RWPE1 (cell line): ENCODE data around the gene CCNA1.
A peak's percentile ranks its signal among the peaks of the same experiment; 100 is the strongest.

ENCODE experiments used
- CTCF ChIA-PET: fragments of 350-600 bp; sonication (Branson Sonifier 250); formaldehyde crosslinking; extraction: SDS; loops from one replicate; lab custom pipeline; 2021; lab: Yijun Ruan, JAX
- POLR2A ChIA-PET: fragments of 400-600 bp; formaldehyde crosslinking; extraction: SDS; loops from one replicate; lab custom pipeline; 2020; ENCODE audit warnings: antibody characterized with exemption; ENCODE audit not compliant: low non-redundant PET; lab: Yijun Ruan, JAX
- DNase-seq: peaks from one replicate; pipeline ENCODE4 v3.0.0; 2012; ENCODE audit warnings: low spot score
- H3K27ac ChIP-seq: fragments of 450-650 bp; 2 replicates; pipeline ENCODE4 v1.5.1; 2017
- TF ChIP-seq, protein P1 (sequence below): fragments of 450-650 bp; conservative IDR thresholded peaks from 2 replicates; pipeline ENCODE4 v1.5.1; 2017; ENCODE audit warnings: low read depth, mild to moderate bottlenecking

The CCNA1 gene

DNA sequence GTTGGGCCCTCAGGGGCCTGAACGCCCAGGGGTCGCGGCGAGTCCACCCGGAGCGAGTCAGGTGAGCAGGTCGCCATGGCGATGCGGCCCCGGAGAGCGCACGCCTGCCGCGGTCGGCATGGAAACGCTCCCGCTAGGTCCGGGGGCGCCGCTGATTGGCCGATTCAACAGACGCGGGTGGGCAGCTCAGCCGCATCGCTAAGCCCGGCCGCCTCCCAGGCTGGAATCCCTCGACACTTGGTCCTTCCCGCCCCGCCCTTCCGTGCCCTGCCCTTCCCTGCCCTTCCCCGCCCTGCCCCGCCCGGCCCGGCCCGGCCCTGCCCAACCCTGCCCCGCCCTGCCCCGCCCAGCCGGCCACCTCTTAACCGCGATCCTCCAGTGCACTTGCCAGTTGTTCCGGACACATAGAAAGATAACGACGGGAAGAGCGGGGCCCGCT is at the start of gene CCNA1:
CCNA1 (plus strand) TSS at position 390 of the 439 bp plus-strand sequence. CDS start 562 bp downstream, outside the sequence.
- TF ChIP-seq, protein P1, sequence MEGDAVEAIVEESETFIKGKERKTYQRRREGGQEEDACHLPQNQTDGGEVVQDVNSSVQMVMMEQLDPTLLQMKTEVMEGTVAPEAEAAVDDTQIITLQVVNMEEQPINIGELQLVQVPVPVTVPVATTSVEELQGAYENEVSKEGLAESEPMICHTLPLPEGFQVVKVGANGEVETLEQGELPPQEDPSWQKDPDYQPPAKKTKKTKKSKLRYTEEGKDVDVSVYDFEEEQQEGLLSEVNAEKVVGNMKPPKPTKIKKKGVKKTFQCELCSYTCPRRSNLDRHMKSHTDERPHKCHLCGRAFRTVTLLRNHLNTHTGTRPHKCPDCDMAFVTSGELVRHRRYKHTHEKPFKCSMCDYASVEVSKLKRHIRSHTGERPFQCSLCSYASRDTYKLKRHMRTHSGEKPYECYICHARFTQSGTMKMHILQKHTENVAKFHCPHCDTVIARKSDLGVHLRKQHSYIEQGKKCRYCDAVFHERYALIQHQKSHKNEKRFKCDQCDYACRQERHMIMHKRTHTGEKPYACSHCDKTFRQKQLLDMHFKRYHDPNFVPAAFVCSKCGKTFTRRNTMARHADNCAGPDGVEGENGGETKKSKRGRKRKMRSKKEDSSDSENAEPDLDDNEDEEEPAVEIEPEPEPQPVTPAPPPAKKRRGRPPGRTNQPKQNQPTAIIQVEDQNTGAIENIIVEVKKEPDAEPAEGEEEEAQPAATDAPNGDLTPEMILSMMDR, result no peak
- ChIA-PET CTCF (no interaction called here), POLR2A (no interaction called here)
- DNase-seq, result peak; percentile 57
- H3K27ac ChIP-seq, result peak within 1 kb of the TSS; percentile 71

DNA sequence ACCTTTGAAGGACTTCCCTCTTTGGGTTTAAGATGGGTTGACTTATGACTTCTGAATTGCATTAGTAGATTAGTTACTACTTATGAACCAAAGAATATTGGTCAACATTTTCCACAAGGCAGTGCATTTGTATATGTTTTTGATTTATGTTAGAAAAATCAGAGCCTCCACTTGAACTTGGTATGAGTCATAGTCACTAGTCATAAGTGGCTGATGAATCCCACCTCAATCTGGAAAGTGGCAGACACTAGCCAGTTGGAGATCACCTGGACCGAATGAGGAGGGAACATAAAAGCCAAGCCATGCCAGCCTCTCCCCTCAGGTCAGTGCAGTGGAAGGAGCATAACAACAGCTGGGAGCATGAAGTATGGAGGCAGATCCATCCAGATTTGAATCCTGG is 46.8 kb upstream of the CCNA1 start:
- POLR2A ChIA-PET, result no interaction called here
- no peak for DNase-seq
- no peak overlapping the region for H3K27ac ChIP-seq
- CTCF ChIA-PET, result no interaction called here
- TF ChIP-seq, protein P1, result no peak

DNA sequence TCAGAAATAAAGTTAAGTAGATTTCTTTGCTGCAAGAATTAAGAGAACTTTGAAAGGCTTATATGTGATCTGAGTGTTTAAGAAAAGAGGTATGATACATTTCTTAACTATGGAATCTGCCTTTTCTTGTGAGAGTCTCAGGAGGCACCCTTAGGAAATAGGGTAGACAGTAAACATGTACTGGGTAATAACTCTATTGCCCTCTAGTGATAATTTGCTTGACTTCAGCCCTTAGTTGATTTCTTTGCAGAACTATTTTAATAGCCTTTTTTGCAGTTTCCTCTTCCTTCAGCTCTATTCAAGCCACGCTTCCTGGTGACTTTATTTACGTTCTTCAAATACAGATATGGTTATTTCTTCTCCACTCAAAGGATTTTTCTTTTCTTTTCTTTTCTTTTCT is 37.0 kb upstream of the CCNA1 start:
- CTCF ChIA-PET, result interaction anchor here (0.6 to 1.6 kb wide), 9 partner anchors 16 to 468 kb away, joined by 3 to 5 read pairs (median 3); no protein-coding TSS in a partner anchor

DNA sequence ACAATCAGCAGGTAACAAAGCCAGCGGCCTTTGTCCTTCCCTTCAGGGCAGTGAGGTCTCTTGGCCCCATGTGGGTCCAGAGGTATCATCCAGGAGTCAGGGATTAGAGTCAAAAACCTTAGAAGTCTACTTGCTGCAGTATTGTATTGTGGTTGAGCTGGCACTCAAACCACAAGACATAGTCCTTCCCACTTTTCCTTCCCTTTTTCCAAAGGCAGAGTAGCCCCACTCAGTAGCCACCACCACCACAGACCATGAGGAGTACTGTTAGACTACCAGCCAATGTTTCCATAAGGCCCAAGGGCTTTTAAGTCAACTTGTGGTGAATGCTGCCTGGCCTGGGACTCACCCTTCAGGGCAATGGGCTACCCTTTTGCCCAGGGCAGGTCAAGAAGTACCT is 27.1 kb upstream of the CCNA1 start:
- ChIA-PET POLR2A (no interaction called here), CTCF (no interaction called here)

More for the DNA sequence above, 37.0 kb upstream of the CCNA1 start:
- POLR2A ChIA-PET, result no interaction called here
- TF ChIP-seq, protein P1, result 0 out of 2 replicates have a peak, but pooled peaks have one; percentile 28
- DNase-seq, result peak; percentile 60
- H3K27ac ChIP-seq, result no peak overlapping the region

DNA sequence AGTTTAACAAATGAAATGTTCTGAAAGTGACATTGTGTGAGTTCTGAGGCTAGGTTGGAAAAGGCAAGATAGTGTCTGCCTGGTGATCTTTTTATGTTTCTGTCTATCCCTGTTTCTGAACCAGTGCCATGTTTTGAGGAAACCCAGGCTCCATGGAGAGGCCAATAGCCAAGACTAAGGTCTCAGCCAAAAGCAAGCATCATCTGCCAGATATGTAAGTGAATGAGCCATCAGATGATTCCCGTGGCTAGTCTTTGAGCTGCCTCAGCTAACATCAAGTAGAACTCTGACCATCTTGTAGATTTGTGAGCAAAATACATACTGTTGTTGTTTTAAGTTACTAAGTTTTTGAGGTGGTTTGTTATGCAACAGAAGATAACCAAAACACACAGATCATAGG is 19.6 kb upstream of the CCNA1 start:
- ChIA-PET POLR2A (no interaction called here), CTCF (no interaction called here)
- no peak for DNase-seq
- TF ChIP-seq, protein P1, result no peak
- H3K27ac ChIP-seq, result no peak overlapping the region

More for the DNA sequence above, 27.1 kb upstream of the CCNA1 start:
- H3K27ac ChIP-seq, result no peak overlapping the region
- no peak for DNase-seq
- TF ChIP-seq, protein P1, result no peak

DNA sequence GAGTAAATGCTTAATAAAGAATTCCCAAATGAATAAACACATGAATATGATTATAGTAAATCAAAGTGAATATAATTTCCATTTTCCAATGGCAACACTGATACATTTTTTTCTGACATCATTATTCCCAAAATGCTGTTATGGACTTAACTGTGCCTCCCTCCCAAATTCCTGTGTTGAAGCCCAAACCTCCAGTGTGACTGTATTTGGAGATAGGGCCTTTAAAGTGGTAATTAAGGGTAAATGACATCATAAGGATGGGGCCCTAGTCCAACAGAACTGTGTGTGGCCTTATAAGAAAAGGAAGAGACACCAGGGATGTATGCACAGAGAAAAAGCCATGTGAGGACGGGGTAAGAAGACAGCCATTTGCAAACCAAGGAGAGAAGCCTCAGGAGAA is 19.1 kb upstream of the CCNA1 start:
- H3K27ac ChIP-seq, result no peak overlapping the region
- no peak for DNase-seq
- TF ChIP-seq, protein P1, result no peak
- ChIA-PET POLR2A (no interaction called here), CTCF (no interaction called here)
